Transverse colon (tissue), 4 donors: ENCODE results near the gene SERPINA1.

ENCODE experiments used
- CTCF ChIP-seq, 5 experiments: fragments of 200-600 bp in 3 of 5; fragments of 450-650 bp in 2 of 5; sonication (generic) in 3 of 5; IDR thresholded peaks; 1 replicate in 2 of 5; 2 replicates in 3 of 5; pipeline ENCODE4 v1.5.1; 2016 to 2017; ENCODE audit warnings: antibody characterized with exemption in 5 of 5, inconsistent platforms in 3 of 5, mild to moderate bottlenecking in 2 of 5, moderate library complexity in 1 of 5
- EP300 ChIP-seq: sonication (generic); formaldehyde crosslinking; IDR thresholded peaks from one replicate; pipeline ENCODE4 v1.6.1; 2017; ENCODE audit warnings: antibody characterized with exemption, low read depth
- POLR2A ChIP-seq: fragments of 450-650 bp; IDR thresholded peaks from one replicate; pipeline ENCODE4 v1.6.1; 2016; ENCODE audit warnings: antibody characterized with exemption, mild to moderate bottlenecking, moderate library complexity
- POLR2AphosphoS5 ChIP-seq, 3 donors: sonication (generic); formaldehyde crosslinking; IDR thresholded peaks; one replicate each; pipeline ENCODE4 v1.6.1; 2016; ENCODE audit warnings: antibody characterized with exemption in 3 of 3

GRCh38 chr14:94392510-94392935 is 4.1 kb upstream of the SERPINA1 start:
- TF ChIP-seq CTCF (IDR thresholded peaks at IDR 0.05) (no peak), POLR2A (no peak), POLR2AphosphoS5 (IDR thresholded peaks at IDR 0.05) (no peak), EP300 (no peak)
